Measurements from ENCODE around the gene ATP2A3. TPM values are rescaled to one million over a fixed set of nuclear protein-coding genes. Genes with fewer than 3 reads are reported as not detected.

The ATP2A3 gene
- total RNA-seq, 1 experiment from 2014 or later: 8.2 TPM

DNA sequence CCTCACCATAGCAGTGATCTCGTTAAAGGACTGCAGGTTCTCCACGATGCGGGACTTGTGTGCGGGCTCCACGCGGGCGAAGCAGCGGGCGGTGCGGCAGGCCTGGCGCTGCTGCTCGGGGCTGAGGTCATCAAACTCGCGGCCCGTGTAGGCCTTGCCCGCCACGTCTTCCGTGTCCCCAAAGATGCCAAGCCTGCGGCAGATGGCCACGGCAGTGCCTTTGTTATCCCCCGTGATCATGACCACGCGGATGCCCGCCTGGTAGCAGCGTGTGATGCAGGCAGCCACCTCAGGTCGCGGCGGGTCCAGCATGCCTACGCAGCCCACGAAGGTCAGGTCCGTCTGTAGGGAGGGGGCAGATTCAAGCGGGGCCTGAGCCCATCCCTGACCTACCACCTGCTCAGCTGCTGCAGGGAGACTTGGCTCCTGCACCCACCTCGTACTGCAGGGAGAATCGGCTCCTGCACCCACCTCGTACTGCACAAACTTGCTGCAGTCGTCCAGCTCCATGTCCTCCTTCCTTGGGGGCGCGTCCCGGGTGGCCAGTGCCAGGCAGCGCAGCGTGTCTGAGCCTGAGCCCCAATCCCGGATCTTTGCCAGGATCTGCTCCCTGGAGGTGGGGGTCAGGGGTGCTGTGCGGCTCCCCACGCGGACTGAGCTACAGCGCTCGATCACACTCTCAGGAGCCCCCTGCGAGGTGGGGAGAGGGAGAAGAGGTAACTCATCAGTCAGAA lies 23.1 kb downstream of the ATP2A3 start:
- H3K4me1 Mint-ChIP-seq (ENCODE audit: low read depth, unreplicated experiment): no peaks in the 10 kb centered on the region
- intact Hi-C loops (cut with micrococcal nuclease; ENCODE audit: unreplicated experiment): no loop called here

DNA sequence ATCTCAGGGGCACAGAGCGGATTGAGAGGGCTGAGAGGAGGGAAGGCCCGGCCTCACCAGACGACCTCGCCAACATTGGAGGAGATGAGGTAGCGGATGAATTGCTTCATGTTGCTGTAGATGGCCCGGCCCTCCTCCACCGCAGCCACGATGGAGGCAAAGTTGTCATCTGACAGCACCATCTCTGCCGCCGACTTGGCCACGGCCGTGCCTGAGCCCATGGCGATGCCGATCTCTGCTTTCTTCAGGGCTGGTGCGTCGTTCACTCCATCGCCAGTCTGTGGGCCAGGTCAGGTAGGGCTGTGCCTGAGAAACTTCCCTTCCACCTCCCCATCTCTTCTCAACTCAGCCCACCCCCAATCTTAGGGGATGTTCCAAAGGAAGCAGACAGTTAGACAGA lies 26.9 kb downstream of the ATP2A3 start:
- no peaks in the 10 kb centered on the region for H3K4me1 Mint-ChIP-seq (ENCODE audit: low read depth, unreplicated experiment)
- H3K27ac Mint-ChIP-seq (ENCODE audit: unreplicated experiment): no peak overlapping the region
- intact Hi-C loops (cut with micrococcal nuclease; ENCODE audit: unreplicated experiment): no loop called here
- H3K27me3 Mint-ChIP-seq (ENCODE audit: insufficient read depth, unreplicated experiment): no peaks in the 10 kb centered on the region
- H3K4me3 Mint-ChIP-seq (ENCODE audit: unreplicated experiment): no peak overlapping the region
- no peaks in the 10 kb centered on the region for H3K4me1 ChIP-seq
- H3K4me3 ChIP-seq (ENCODE audit: low read depth, low read length): no peak overlapping the region
- DNase-seq: no peak
- H3K9me3 Mint-ChIP-seq (ENCODE audit: unreplicated experiment): no peaks in the 10 kb centered on the region
- no peaks in the 10 kb centered on the region for H3K27me3 ChIP-seq (replicated peaks; ENCODE audit: control insufficient read depth, insufficient read depth, low read length)
- ChIA-PET POLR2A (no interaction called here), CTCF (no interaction called here)
- H3K36me3 ChIP-seq (ENCODE audit: control insufficient read depth, insufficient read depth, low read length): no peaks in the 10 kb centered on the region
- no peaks in the 10 kb centered on the region for H3K36me3 Mint-ChIP-seq (ENCODE audit: insufficient read depth, unreplicated experiment)
- H3K9me3 ChIP-seq: no peaks in the 10 kb centered on the region
- no TSS peak for BruUV-seq (replicated peaks)
- TF ChIP-seq, protein P1, sequence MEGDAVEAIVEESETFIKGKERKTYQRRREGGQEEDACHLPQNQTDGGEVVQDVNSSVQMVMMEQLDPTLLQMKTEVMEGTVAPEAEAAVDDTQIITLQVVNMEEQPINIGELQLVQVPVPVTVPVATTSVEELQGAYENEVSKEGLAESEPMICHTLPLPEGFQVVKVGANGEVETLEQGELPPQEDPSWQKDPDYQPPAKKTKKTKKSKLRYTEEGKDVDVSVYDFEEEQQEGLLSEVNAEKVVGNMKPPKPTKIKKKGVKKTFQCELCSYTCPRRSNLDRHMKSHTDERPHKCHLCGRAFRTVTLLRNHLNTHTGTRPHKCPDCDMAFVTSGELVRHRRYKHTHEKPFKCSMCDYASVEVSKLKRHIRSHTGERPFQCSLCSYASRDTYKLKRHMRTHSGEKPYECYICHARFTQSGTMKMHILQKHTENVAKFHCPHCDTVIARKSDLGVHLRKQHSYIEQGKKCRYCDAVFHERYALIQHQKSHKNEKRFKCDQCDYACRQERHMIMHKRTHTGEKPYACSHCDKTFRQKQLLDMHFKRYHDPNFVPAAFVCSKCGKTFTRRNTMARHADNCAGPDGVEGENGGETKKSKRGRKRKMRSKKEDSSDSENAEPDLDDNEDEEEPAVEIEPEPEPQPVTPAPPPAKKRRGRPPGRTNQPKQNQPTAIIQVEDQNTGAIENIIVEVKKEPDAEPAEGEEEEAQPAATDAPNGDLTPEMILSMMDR (IDR thresholded peaks at IDR 0.05; ENCODE audit: insufficient read depth in 1 of 2, low read depth in 1 of 2, low read length in 1 of 2, severe bottlenecking in 1 of 2, unreplicated experiment in 1 of 2): no peak

More for the DNA sequence above, 23.1 kb downstream of the ATP2A3 start:
- TF ChIP-seq, protein P1 (IDR thresholded peaks at IDR 0.05; ENCODE audit: insufficient read depth in 1 of 2, low read depth in 1 of 2, low read length in 1 of 2, severe bottlenecking in 1 of 2, unreplicated experiment in 1 of 2): no peak
- no peaks in the 10 kb centered on the region for H3K27me3 ChIP-seq (replicated peaks; ENCODE audit: control insufficient read depth, insufficient read depth, low read length)
- ChIA-PET CTCF (no interaction called here), POLR2A (no interaction called here)
- no peaks in the 10 kb centered on the region for H3K27me3 Mint-ChIP-seq (ENCODE audit: insufficient read depth, unreplicated experiment)
- DNase-seq: no peak
- H3K4me3 Mint-ChIP-seq (ENCODE audit: unreplicated experiment): no peak overlapping the region
- no peaks in the 10 kb centered on the region for H3K36me3 ChIP-seq (ENCODE audit: control insufficient read depth, insufficient read depth, low read length)
- no peaks in the 10 kb centered on the region for H3K9me3 ChIP-seq
- no peak overlapping the region for H3K27ac Mint-ChIP-seq (ENCODE audit: unreplicated experiment)
- H3K36me3 Mint-ChIP-seq (ENCODE audit: insufficient read depth, unreplicated experiment): no peaks in the 10 kb centered on the region
- H3K4me3 ChIP-seq (ENCODE audit: low read depth, low read length): no peak overlapping the region
- BruUV-seq (replicated peaks): no TSS peak
- no peaks in the 10 kb centered on the region for H3K9me3 Mint-ChIP-seq (ENCODE audit: unreplicated experiment)
- H3K4me1 ChIP-seq: no peaks in the 10 kb centered on the region

DNA sequence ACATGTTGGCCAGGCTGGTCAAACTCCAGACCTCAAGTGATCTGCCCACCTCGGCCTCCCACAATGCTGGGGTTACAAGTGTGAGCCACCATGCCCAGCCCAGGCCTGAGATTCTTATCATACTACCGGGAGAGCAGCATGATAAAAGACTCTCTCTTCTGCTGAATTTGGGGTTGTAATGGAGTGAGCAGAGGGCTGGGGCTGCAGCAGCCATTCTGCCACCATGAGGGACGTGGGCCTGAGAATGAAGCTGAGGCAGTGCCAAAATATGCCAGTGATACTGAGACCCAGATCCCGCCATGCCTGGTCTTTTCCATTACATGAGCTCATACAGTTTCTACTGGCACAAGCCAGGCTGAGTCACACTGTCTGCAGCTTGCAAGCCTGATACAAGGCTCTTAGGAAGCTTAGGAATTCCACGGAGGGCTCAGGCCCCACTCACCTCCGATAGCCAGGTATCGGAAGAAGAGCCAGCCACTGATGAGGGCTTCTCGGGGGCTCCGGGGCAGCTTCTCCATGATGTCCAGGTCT lies 28.3 kb downstream of the ATP2A3 start:
- Mint-ChIP-seq H3K36me3 (ENCODE audit: insufficient read depth, unreplicated experiment) (no peaks in the 10 kb centered on the region), H3K27me3 (ENCODE audit: insufficient read depth, unreplicated experiment) (no peaks in the 10 kb centered on the region), H3K4me1 (ENCODE audit: low read depth, unreplicated experiment) (no peaks in the 10 kb centered on the region), H3K4me3 (ENCODE audit: unreplicated experiment) (no peak overlapping the region), H3K27ac (ENCODE audit: unreplicated experiment) (no peak overlapping the region), H3K9me3 (ENCODE audit: unreplicated experiment) (no peaks in the 10 kb centered on the region)
- H3K36me3 ChIP-seq (ENCODE audit: control insufficient read depth, insufficient read depth, low read length): no peaks in the 10 kb centered on the region
- no peaks in the 10 kb centered on the region for H3K4me1 ChIP-seq
- DNase-seq: no peak
- no peaks in the 10 kb centered on the region for H3K27me3 ChIP-seq (replicated peaks; ENCODE audit: control insufficient read depth, insufficient read depth, low read length)
- intact Hi-C loops (cut with micrococcal nuclease; ENCODE audit: unreplicated experiment): loop anchor here (1.0 kb wide), 1 partner anchor 68 kb away; no protein-coding TSS in a partner anchor
- TF ChIP-seq, protein P1 (IDR thresholded peaks at IDR 0.05; ENCODE audit: insufficient read depth in 1 of 2, low read depth in 1 of 2, low read length in 1 of 2, severe bottlenecking in 1 of 2, unreplicated experiment in 1 of 2): no peak
- no TSS peak for BruUV-seq (replicated peaks)
- POLR2A ChIA-PET: no interaction called here
- no peaks in the 10 kb centered on the region for H3K9me3 ChIP-seq
- no peak overlapping the region for H3K4me3 ChIP-seq (ENCODE audit: low read depth, low read length)
- CTCF ChIA-PET: no interaction called here

All from Caco-2 (cell line).